Measurements from ENCODE around the gene AXIN1.

DNA sequence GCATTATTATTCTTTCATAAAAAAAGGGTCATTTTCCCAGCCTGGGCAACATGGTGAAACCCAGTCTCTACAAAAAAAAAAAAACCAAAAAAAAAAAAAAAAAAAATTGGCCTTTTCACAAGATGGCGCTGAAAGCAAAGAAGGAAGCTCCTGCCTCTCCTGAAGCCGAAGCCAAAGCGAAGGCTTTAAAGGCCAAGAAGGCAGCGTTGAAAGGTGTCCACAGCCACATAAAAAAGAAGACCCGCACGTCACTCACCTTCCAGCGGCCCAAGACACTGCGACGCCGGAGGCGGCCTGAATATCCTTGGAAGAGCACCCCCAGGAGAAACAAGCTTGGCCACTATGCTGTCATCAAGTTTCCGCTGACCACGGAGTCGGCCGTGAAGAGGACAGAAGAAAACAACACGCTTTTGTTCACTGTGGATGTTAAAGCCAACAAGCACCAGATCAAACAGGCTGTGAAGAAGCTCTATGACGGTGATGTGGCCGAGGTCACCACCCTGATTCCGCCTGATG, 34.2 kb upstream of the AXIN1 start:
- TF ChIP-seq EZH2 (IDR thresholded peaks at IDR 0.05; ENCODE audit: low read depth) (no peak), CTCF (conservative IDR thresholded peaks at IDR 0.05) (no peak)

Measured in PC-9 (cell line).